ENCODE measurements around the gene SEC23A. TPM values are rescaled to one million over a fixed set of nuclear protein-coding genes. Genes with fewer than 3 reads are reported as not detected.
A peak's percentile ranks its signal among the peaks of the same experiment; 100 is the strongest.
"Not testable (repeated sequence)": the region's sequence is repeated elsewhere in the genome, so short reads cannot be mapped to it uniquely, and the experiment has no call there.

SEC23A gene
- polyA plus RNA-seq, 2 of the 4 experiments (the other 2 are of a cell fraction): 96.4 to 176 TPM

DNA sequence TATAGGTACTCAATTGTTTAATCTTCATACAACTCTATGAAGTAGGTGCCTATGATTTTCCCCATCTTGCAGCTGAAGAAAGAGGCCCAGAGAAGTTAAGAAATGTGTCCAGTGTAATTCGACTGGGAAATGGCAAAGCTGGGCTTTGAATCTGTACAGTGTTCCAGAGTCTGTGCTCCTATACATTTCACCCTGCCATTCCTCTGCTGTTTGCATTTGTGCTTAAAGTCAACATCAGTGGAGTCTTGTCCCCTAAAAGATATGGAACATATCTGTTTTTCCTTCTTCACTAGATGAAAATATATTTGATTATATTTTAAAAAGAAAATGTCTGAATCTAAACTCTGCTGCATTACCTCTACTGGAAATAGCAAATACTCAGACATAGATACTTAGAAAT, 88.6 kb downstream of the SEC23A start (continued):
- TF ChIP-seq POLR2AphosphoS2 (conservative IDR thresholded peaks at IDR 0.05; ENCODE audit: low read length): no peak
- TF ChIP-seq RAD21 (conservative IDR thresholded peaks at IDR 0.05 in 1 of 2, IDR thresholded peaks at IDR 0.05 in 1 of 2): no peak

DNA sequence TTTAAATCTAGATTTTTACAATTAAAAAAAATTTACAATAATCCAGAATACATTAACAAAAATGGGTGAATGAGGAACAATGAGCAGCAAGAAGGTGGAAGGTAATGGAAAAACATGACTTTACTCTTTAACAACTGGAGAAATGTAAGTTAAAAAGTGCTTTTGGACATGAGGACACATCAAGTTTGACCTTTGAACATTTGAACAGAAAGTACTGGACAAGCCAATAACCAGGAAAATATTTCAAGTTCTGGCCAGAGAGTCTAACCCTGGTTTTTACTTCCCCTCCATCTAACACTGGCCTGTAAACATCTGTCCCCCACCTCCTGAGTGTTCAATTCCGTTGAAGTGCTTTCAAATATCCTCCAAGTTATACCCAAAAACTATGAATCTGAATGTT, 94.1 kb downstream of the SEC23A start:
- not testable (repeated sequence) for H3K27ac ChIP-seq, ATAC-seq

DNA sequence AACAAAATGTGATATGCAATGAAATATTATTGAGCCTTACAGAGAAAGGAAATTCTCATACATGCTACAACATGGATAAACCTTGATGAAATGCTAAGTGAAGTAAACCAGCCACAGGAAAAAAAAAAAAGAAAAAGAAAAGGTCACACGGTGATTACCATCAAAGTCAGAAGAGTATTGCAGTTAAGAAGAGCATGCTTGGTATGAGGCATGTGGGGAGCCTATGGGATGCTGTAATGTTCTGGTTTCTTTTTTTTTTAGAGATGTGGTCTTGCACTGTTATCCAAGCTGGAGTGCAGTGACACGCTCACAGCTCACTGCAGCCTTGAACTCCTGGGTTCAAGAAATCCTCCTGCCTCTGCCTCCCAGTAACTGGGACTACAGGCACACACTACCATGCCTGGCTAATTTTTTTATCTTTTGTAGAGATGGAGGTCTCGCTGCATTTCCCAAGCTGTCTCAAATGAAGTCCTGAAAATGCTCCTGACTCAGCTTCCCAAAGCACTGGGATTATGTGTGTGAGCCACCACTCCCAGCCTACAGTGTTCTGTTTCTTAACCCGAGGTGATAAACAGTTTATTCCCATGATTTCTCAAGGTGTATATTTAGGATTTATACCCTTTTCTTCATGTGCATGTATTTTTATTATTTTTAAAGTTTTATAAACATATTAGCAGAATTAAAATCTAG, 96.2 kb downstream of the SEC23A start:
- ChIA-PET CTCF (interaction anchor here (0.6 to 1.3 kb wide), 2 partner anchors 14 to 141 kb away, joined by 3 read pairs; no protein-coding TSS in a partner anchor), POLR2A (no interaction called here)

More for the DNA sequence above, 94.1 kb downstream of the SEC23A start:
- 58% methylated on average over 1 of the region's 1 CpG for WGBS (ENCODE audit: missing lambda C conversion rate)
- CTCF ChIA-PET; DNase-seq (ENCODE audit: low read depth in 1 of 2, low spot score in 1 of 2); FAIRE-seq; H3K4me1 ChIP-seq; POLR2A ChIA-PET; H3K4me3 ChIP-seq; H3K4me2 ChIP-seq; H3K9me3 ChIP-seq: not testable (repeated sequence)

DNA sequence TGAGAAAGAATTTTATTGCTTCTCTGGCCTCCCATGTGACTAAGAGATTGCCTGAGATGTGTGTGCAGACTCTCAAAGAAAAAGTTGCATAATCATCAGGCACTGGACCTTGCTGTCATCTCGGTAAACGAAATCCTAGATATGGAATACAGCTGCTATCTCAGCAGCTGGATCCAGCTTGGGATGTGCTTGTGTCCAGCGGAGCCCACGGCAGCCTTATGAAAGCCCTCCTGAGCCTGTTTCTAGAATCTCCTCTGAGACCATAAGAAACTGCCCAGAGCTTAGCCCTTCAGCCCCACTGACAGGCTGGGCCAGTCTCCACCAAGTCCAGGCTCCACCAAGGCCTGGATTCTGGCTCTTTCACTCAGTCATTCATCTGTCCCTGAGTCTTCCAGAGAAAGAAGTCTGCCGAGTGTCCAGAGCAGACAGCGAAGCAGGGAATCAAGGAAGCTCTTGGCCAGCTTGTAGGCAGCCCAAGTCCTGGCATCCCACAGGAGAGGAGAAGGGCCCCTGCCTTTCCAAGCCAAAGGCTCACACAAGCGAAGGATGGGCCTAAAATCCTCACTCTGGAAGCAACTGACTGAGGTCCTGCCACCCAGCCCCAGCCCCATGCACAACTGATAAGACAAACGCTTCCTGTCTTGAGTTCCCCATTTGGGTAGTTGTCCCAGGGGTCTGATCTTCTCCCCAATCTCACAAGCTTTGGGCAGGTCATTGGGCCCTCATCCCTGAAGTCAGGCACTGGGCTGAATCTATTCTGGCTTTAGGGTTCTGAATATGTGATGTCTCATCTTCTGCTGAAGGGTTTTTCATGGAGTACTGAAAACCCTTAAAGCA, 97.8 kb downstream of the SEC23A start:
- WGBS (ENCODE audit: missing lambda C conversion rate): 91% methylated on average over 8 of the region's 8 CpGs
- no peaks in the 10 kb centered on the region for H3K9me3 ChIP-seq
- no peak overlapping the region for H3K4me3 ChIP-seq
- ATAC-seq (peak in 1 of 2 experiments; percentile 39; a peak in 2 of 6 replicates), FAIRE-seq (no peak), DNase-seq (ENCODE audit: low read depth in 1 of 2, low spot score in 1 of 2) (no peak)
- H3K4me2 ChIP-seq: no peak overlapping the region
- H3K4me1 ChIP-seq: no peaks in the 10 kb centered on the region
- CTCF ChIA-PET: interaction anchor here (2.3 kb wide), 1 partner anchor 11 kb away, joined by 9 read pairs; no protein-coding TSS in a partner anchor
- TF ChIP-seq ZC3H11A (IDR thresholded peaks at IDR 0.05) (no peak), HEYL (CRISPR knock-in tag; IDR thresholded peaks at IDR 0.05) (no peak), ZNF302 (CRISPR knock-in tag; IDR thresholded peaks at IDR 0.05) (no peak)
- POLR2A ChIA-PET: no interaction called here
- H3K27ac ChIP-seq: no peak overlapping the region

More for the DNA sequence above, 96.2 kb downstream of the SEC23A start:
- no peak for DNase-seq (ENCODE audit: low read depth in 1 of 2, low spot score in 1 of 2)
- no peak overlapping the region for H3K4me3 ChIP-seq
- no peak overlapping the region for H3K4me2 ChIP-seq
- ATAC-seq: no peak
- no peak for TF ChIP-seq TFCP2L1 (CRISPR knock-in tag; IDR thresholded peaks at IDR 0.05)
- TF ChIP-seq EHF (CRISPR knock-in tag; IDR thresholded peaks at IDR 0.05): no peak
- TF ChIP-seq MAZ (IDR thresholded peaks at IDR 0.05; ENCODE audit: borderline replicate concordance, low read depth, low read length): no peak
- no peak for TF ChIP-seq MYC (IDR thresholded peaks at IDR 0.05; ENCODE audit: borderline replicate concordance, low read length)
- no peak for TF ChIP-seq EP300 (IDR thresholded peaks at IDR 0.05)
- TF ChIP-seq NFE2L2 (conservative IDR thresholded peaks at IDR 0.05; ENCODE audit: low read length): no peak
- TF ChIP-seq SMC3 (IDR thresholded peaks at IDR 0.05): no peak
- no peak for TF ChIP-seq CBX2 (IDR thresholded peaks at IDR 0.05; ENCODE audit: borderline replicate concordance, low read depth)
- H3K4me1 ChIP-seq: no peaks in the 10 kb centered on the region
- 74% methylated on average over 4 of the region's 4 CpGs for WGBS (ENCODE audit: missing lambda C conversion rate)
- no peak overlapping the region for H3K27ac ChIP-seq
- no peaks in the 10 kb centered on the region for H3K9me3 ChIP-seq
- no peak for FAIRE-seq

DNA sequence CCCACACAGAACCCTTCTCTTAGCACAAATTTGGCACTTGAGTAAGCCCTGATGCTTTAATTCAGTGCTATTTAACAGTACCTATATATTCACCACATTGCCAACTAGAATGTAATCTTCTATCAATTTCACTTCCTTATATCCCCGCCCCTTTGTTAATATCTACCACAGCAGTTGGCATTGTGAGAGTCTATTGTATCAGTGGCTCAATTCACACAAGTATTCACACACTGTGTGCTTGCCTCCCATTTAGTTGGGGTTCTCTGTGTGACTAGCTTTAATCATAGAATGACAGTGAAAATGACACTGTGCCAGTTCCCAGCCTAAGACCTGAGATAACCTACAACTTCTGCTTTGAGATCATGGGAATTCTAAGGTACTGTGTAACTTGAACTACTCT, 103.1 kb downstream of the SEC23A start:
- Histone ChIP-seq H3K9me3 (no peaks in the 10 kb centered on the region), H3K4me3 (no peak overlapping the region), H3K27ac (no peak overlapping the region), H3K4me1 (no peaks in the 10 kb centered on the region), H3K4me2 (no peak overlapping the region)
- FAIRE-seq: no peak
- no peak for ATAC-seq
- ChIA-PET POLR2A (no interaction called here), CTCF (interaction anchor here (1.6 to 2.1 kb wide), 2 partner anchors 10 to 16 kb away, joined by 6 read pairs; no protein-coding TSS in a partner anchor)
- WGBS (ENCODE audit: missing lambda C conversion rate): 84% methylated on average over 1 of the region's 1 CpG
- no peak for DNase-seq (ENCODE audit: low read depth in 1 of 2, low spot score in 1 of 2)
- no peak for TF ChIP-seq KDM1A (IDR thresholded peaks at IDR 0.05; ENCODE audit: low read depth)
- TF ChIP-seq, protein P1, sequence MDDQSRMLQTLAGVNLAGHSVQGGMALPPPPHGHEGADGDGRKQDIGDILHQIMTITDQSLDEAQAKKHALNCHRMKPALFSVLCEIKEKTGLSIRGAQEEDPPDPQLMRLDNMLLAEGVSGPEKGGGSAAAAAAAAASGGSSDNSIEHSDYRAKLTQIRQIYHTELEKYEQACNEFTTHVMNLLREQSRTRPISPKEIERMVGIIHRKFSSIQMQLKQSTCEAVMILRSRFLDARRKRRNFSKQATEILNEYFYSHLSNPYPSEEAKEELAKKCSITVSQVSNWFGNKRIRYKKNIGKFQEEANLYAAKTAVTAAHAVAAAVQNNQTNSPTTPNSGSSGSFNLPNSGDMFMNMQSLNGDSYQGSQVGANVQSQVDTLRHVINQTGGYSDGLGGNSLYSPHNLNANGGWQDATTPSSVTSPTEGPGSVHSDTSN (IDR thresholded peaks at IDR 0.05): no peak
- TF ChIP-seq NPAS2 (CRISPR knock-in tag; IDR thresholded peaks at IDR 0.05; ENCODE audit: borderline replicate concordance): no peak
- no peak for TF ChIP-seq HOXA7 (CRISPR knock-in tag; IDR thresholded peaks at IDR 0.05)
- TF ChIP-seq GATA3 (IDR thresholded peaks at IDR 0.05; ENCODE audit: borderline replicate concordance): no peak
- TF ChIP-seq CHD2 (IDR thresholded peaks at IDR 0.05; ENCODE audit: low read length, partially characterized antibody): no peak
- no peak for TF ChIP-seq EHF (CRISPR knock-in tag; IDR thresholded peaks at IDR 0.05)
- TF ChIP-seq PHF8 (IDR thresholded peaks at IDR 0.05; ENCODE audit: borderline replicate concordance, low read depth): no peak
- TF ChIP-seq MAZ (IDR thresholded peaks at IDR 0.05; ENCODE audit: borderline replicate concordance, low read depth, low read length): no peak
- TF ChIP-seq, protein P2, sequence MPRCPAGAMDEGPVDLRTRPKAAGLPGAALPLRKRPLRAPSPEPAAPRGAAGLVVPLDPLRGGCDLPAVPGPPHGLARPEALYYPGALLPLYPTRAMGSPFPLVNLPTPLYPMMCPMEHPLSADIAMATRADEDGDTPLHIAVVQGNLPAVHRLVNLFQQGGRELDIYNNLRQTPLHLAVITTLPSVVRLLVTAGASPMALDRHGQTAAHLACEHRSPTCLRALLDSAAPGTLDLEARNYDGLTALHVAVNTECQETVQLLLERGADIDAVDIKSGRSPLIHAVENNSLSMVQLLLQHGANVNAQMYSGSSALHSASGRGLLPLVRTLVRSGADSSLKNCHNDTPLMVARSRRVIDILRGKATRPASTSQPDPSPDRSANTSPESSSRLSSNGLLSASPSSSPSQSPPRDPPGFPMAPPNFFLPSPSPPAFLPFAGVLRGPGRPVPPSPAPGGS (IDR thresholded peaks at IDR 0.05): no peak
- no peak for TF ChIP-seq CBX2 (IDR thresholded peaks at IDR 0.05; ENCODE audit: borderline replicate concordance, low read depth)
- TF ChIP-seq ZSCAN20 (CRISPR knock-in tag; IDR thresholded peaks at IDR 0.05): no peak
- TF ChIP-seq, protein P3, sequence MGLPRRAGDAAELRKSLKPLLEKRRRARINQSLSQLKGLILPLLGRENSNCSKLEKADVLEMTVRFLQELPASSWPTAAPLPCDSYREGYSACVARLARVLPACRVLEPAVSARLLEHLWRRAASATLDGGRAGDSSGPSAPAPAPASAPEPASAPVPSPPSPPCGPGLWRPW (IDR thresholded peaks at IDR 0.05): no peak
- no peak for TF ChIP-seq POLR2AphosphoS2 (conservative IDR thresholded peaks at IDR 0.05; ENCODE audit: low read length)
- no peak for TF ChIP-seq CHD4 (IDR thresholded peaks at IDR 0.05; ENCODE audit: borderline replicate concordance)
- no peak for TF ChIP-seq TFCP2L1 (CRISPR knock-in tag; IDR thresholded peaks at IDR 0.05)
- no peak for TF ChIP-seq NFE2L2 (conservative IDR thresholded peaks at IDR 0.05; ENCODE audit: low read length)

Data from A549 (cell line).